T-helper 1 cell treated with Interleukin-12 subunit alpha and Interleukin-12 subunit beta and Interleukin-4 antibody, amounts not matched to agents 30 μg/mL and 1 μg/mL, for 36 hours (primary cell): ENCODE results near the gene KPNB1.
A peak's percentile ranks its signal among the peaks of the same experiment; 100 is the strongest.
"Not testable (repeated sequence)": the region's sequence is repeated elsewhere in the genome, so short reads cannot be mapped to it uniquely, and the experiment has no call there.

Experiments used
- H3K27ac Mint-ChIP-seq: one replicate; pipeline ENCODE4 v1.8.0; 2021; ENCODE audit warnings: mild to moderate bottlenecking, mixed read lengths
- H3K27me3 Mint-ChIP-seq: one replicate; pipeline ENCODE4 v1.8.0; 2021; ENCODE audit warnings: low read depth, mixed read lengths
- H3K36me3 Mint-ChIP-seq: one replicate; pipeline ENCODE4 v1.8.0; 2021; ENCODE audit warnings: low read depth, mixed read lengths
- H3K4me1 Mint-ChIP-seq: one replicate; pipeline ENCODE4 v1.8.0; 2021; ENCODE audit warnings: low read depth, mixed read lengths
- H3K4me3 Mint-ChIP-seq: one replicate; pipeline ENCODE4 v1.8.0; 2021; ENCODE audit warnings: mild to moderate bottlenecking, moderate library complexity, mixed read lengths
- H3K9me3 Mint-ChIP-seq: one replicate; pipeline ENCODE4 v1.8.0; 2021; ENCODE audit warnings: mixed read lengths

Gene KPNB1

GRCh38 chr17:47682727-47683126, 33.0 kb downstream of the KPNB1 start:
- not testable (repeated sequence) for H3K4me3 Mint-ChIP-seq, H3K27me3 Mint-ChIP-seq, H3K9me3 Mint-ChIP-seq
- H3K27ac Mint-ChIP-seq: peak overlapping the region; percentile 45
- H3K36me3 Mint-ChIP-seq: peaks cover 65% of the 10 kb centered on the region
- H3K4me1 Mint-ChIP-seq: peaks cover 13% of the 10 kb centered on the region

- peaks cover 57% of the 10 kb centered on the region for H3K36me3 Mint-ChIP-seq
- no peaks in the 10 kb centered on the region for H3K9me3 Mint-ChIP-seq
- no peak overlapping the region for H3K4me3 Mint-ChIP-seq
- H3K27ac Mint-ChIP-seq: no peak overlapping the region
- H3K4me1 Mint-ChIP-seq: peaks cover 9% of the 10 kb centered on the region
- H3K27me3 Mint-ChIP-seq: no peaks in the 10 kb centered on the region
These were observed 34.3 kb downstream of the KPNB1 start for GRCh38 chr17:47684025-47684424.

- no peaks in the 10 kb centered on the region for H3K27me3 Mint-ChIP-seq
- peaks cover 9% of the 10 kb centered on the region for H3K4me1 Mint-ChIP-seq
- no peak overlapping the region for H3K27ac Mint-ChIP-seq
- peaks cover 57% of the 10 kb centered on the region for H3K36me3 Mint-ChIP-seq
- no peak overlapping the region for H3K4me3 Mint-ChIP-seq
- H3K9me3 Mint-ChIP-seq: no peaks in the 10 kb centered on the region
These were observed 34.9 kb downstream of the KPNB1 start for GRCh38 chr17:47684535-47685193.

GRCh38 chr17:47685556-47686275, 36.0 kb downstream of the KPNB1 start:
- Mint-ChIP-seq H3K27ac (no peak overlapping the region), H3K36me3 (peaks cover 47% of the 10 kb centered on the region), H3K4me3 (no peak overlapping the region), H3K9me3 (no peaks in the 10 kb centered on the region), H3K27me3 (no peaks in the 10 kb centered on the region), H3K4me1 (peaks cover 11% of the 10 kb centered on the region)

- H3K9me3 Mint-ChIP-seq: no peaks in the 10 kb centered on the region
- no peak overlapping the region for H3K4me3 Mint-ChIP-seq
- peaks cover 42% of the 10 kb centered on the region for H3K36me3 Mint-ChIP-seq
- H3K27ac Mint-ChIP-seq: no peak overlapping the region
- no peaks in the 10 kb centered on the region for H3K27me3 Mint-ChIP-seq
- peaks cover 10% of the 10 kb centered on the region for H3K4me1 Mint-ChIP-seq
These were observed 36.5 kb downstream of the KPNB1 start for GRCh38 chr17:47686276-47686635.

GRCh38 chr17:47686664-47687327, 37.1 kb downstream of the KPNB1 start:
- Mint-ChIP-seq H3K4me1 (peaks cover 10% of the 10 kb centered on the region), H3K27ac (no peak overlapping the region), H3K27me3 (no peaks in the 10 kb centered on the region), H3K36me3 (peaks cover 40% of the 10 kb centered on the region), H3K9me3 (no peaks in the 10 kb centered on the region), H3K4me3 (no peak overlapping the region)

GRCh38 chr17:47687328-47687690, 37.6 kb downstream of the KPNB1 start:
- Mint-ChIP-seq H3K27ac (no peak overlapping the region), H3K4me3 (no peak overlapping the region), H3K36me3 (peaks cover 35% of the 10 kb centered on the region), H3K27me3 (no peaks in the 10 kb centered on the region), H3K4me1 (peaks cover 6% of the 10 kb centered on the region), H3K9me3 (no peaks in the 10 kb centered on the region)

- H3K27ac Mint-ChIP-seq: no peak overlapping the region
These were observed 38.0 kb downstream of the KPNB1 start for GRCh38 chr17:47687748-47688147.

GRCh38 chr17:47690121-47690520, 40.4 kb downstream of the KPNB1 start:
- no peak overlapping the region for H3K4me3 Mint-ChIP-seq
- H3K9me3 Mint-ChIP-seq: no peaks in the 10 kb centered on the region
- peaks cover 14% of the 10 kb centered on the region for H3K36me3 Mint-ChIP-seq
- no peak overlapping the region for H3K27ac Mint-ChIP-seq
- peaks cover 20% of the 10 kb centered on the region for H3K4me1 Mint-ChIP-seq
- no peaks in the 10 kb centered on the region for H3K27me3 Mint-ChIP-seq

More at GRCh38 chr17:47687748-47688147, 38.0 kb downstream of the KPNB1 start:
- Mint-ChIP-seq H3K4me3 (no peak overlapping the region), H3K36me3 (peaks cover 31% of the 10 kb centered on the region), H3K27me3 (no peaks in the 10 kb centered on the region), H3K4me1 (peaks cover 9% of the 10 kb centered on the region), H3K9me3 (no peaks in the 10 kb centered on the region)

GRCh38 chr17:47692137-47692894, 42.6 kb downstream of the KPNB1 start:
- Mint-ChIP-seq H3K27me3 (no peaks in the 10 kb centered on the region), H3K36me3 (peaks cover 2% of the 10 kb centered on the region), H3K4me1 (peaks cover 21% of the 10 kb centered on the region), H3K27ac (peak overlapping the region; percentile 52), H3K4me3 (peak overlapping the region; percentile 90), H3K9me3 (no peaks in the 10 kb centered on the region)

GRCh38 chr17:47692895-47693730, 43.4 kb downstream of the KPNB1 start:
- Mint-ChIP-seq H3K9me3 (no peaks in the 10 kb centered on the region), H3K27ac (peak overlapping the region; percentile 84), H3K4me1 (peaks cover 20% of the 10 kb centered on the region), H3K4me3 (peak overlapping the region; percentile 90), H3K36me3 (peaks cover 2% of the 10 kb centered on the region), H3K27me3 (no peaks in the 10 kb centered on the region)

GRCh38 chr17:47693731-47694580, 44.2 kb downstream of the KPNB1 start, which contains the start of gene TBKBP1:
TSS of gene TBKBP1 (plus strand) at chr17:47694161. CDS start at chr17:47696113, 1,952 bp downstream.
- Mint-ChIP-seq H3K9me3 (no peaks in the 10 kb centered on the region), H3K4me1 (peaks cover 24% of the 10 kb centered on the region), H3K27me3 (no peaks in the 10 kb centered on the region), H3K27ac (peak within 1 kb of the TSS; percentile 84), H3K4me3 (peak within 1 kb of the TSS; percentile 90), H3K36me3 (peaks cover 2% of the 10 kb centered on the region)
